ENCODE data around the gene PDE4B. TPM values are rescaled to one million over a fixed set of nuclear protein-coding genes. Genes with fewer than 3 reads are reported as not detected.
A peak's percentile ranks its signal among the peaks of the same experiment; 100 is the strongest.

PDE4B gene
- polyA plus RNA-seq, 2 of the 4 experiments (the other 2 are of a cell fraction): 20.2 to 56.8 TPM

- no peak for TF ChIP-seq USF2 (IDR thresholded peaks at IDR 0.05)
- no peak for TF ChIP-seq JUN (IDR thresholded peaks at IDR 0.05)
These were observed 482.4 kb downstream of the PDE4B start (continued) for GRCh38 chr1:66275083-66275482.

DNA sequence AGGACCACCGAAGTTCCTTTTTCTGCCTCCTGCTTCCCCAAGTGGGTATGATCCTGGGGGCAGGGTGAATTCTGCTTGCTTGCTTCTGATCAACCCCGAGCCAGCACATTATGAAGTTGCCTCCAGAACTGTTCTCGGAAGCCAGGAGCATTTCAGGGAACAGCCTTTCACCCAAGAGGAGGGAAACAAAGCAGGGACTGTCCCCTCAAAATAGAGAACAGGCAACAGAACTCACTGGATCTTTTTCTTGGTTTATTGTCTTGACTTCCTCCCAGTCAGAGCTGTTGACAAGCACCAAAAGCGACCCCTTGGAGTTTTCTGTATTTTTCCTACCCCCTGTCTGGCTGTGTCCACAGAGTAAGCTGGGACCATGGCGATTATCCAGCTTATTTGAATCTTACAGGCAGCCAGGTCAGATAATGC, 482.9 kb downstream of the PDE4B start:
- POLR2A ChIA-PET: no interaction called here
- 68% methylated on average over 5 of the region's 5 CpGs for WGBS (ENCODE audit: missing lambda C conversion rate)
- TF ChIP-seq, protein P1, sequence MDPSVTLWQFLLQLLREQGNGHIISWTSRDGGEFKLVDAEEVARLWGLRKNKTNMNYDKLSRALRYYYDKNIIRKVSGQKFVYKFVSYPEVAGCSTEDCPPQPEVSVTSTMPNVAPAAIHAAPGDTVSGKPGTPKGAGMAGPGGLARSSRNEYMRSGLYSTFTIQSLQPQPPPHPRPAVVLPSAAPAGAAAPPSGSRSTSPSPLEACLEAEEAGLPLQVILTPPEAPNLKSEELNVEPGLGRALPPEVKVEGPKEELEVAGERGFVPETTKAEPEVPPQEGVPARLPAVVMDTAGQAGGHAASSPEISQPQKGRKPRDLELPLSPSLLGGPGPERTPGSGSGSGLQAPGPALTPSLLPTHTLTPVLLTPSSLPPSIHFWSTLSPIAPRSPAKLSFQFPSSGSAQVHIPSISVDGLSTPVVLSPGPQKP (IDR thresholded peaks at IDR 0.05; ENCODE audit: low read depth, low read length): no peak
- no peak for FAIRE-seq
- peaks cover 67% of the 10 kb centered on the region for H3K4me1 ChIP-seq
- no peaks in the 10 kb centered on the region for H3K9me3 ChIP-seq
- no peak overlapping the region for H3K4me3 ChIP-seq
- peak overlapping the region; percentile 12; the same call in 1 of the 3 replicates for H3K4me2 ChIP-seq
- no peak for DNase-seq (ENCODE audit: low read depth in 1 of 2, low spot score in 1 of 2)
- no peak for ATAC-seq
- CTCF ChIA-PET: interaction anchor here (0.9 kb wide), 1 partner anchor 171 kb away, joined by 5 read pairs; no protein-coding TSS in a partner anchor
- peak overlapping the region; percentile 96 to 98 for H3K27ac ChIP-seq

DNA sequence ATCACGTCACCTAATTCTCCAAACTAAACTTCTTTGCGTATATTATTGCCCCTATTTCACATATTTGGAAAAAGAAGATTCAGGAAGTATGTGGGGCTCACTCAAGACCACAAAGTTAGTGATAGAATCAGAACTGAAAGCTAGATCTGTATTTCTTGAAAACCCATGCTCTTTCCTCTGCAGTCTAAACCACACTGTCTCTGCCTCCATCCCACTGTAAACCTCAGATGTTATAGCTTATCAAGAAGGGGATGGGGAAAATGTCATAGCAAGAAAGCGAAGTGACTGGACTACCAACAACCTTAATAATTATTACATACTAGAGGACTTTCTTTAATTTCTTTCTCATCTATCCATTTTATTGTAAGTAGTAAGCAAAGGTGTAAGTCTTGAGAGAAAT, 483.5 kb downstream of the PDE4B start:
- Histone ChIP-seq H3K9me3 (no peaks in the 10 kb centered on the region), H3K4me1 (peaks cover 68% of the 10 kb centered on the region), H3K4me2 (no peak overlapping the region; the same call in 2 of the 3 replicates), H3K27ac (peak overlapping the region; percentile 96 to 98), H3K4me3 (no peak overlapping the region)
- ATAC-seq (no peak), DNase-seq (ENCODE audit: low read depth in 1 of 2, low spot score in 1 of 2) (no peak), FAIRE-seq (no peak)
- ChIA-PET POLR2A (no interaction called here), CTCF (interaction anchor here (0.9 kb wide), 1 partner anchor 170 kb away, joined by 5 read pairs; no protein-coding TSS in a partner anchor)
- WGBS (ENCODE audit: missing lambda C conversion rate): 94% methylated on average over 3 of the region's 3 CpGs
- TF ChIP-seq SMC3 (IDR thresholded peaks at IDR 0.05): no peak
- no peak for TF ChIP-seq POLR2AphosphoS2 (conservative IDR thresholded peaks at IDR 0.05; ENCODE audit: low read length)
- no peak for TF ChIP-seq TP53 (CRISPR knock-in tag; IDR thresholded peaks at IDR 0.05)
- no peak for TF ChIP-seq RAD21 (conservative IDR thresholded peaks at IDR 0.05 in 1 of 2, IDR thresholded peaks at IDR 0.05 in 1 of 2)
- TF ChIP-seq BHLHE40 (IDR thresholded peaks at IDR 0.05; ENCODE audit: low read depth, low read length): no peak
- no peak for TF ChIP-seq ZSCAN20 (CRISPR knock-in tag; IDR thresholded peaks at IDR 0.05)
- TF ChIP-seq EP300 (IDR thresholded peaks at IDR 0.05): no peak
- TF ChIP-seq, protein P2, sequence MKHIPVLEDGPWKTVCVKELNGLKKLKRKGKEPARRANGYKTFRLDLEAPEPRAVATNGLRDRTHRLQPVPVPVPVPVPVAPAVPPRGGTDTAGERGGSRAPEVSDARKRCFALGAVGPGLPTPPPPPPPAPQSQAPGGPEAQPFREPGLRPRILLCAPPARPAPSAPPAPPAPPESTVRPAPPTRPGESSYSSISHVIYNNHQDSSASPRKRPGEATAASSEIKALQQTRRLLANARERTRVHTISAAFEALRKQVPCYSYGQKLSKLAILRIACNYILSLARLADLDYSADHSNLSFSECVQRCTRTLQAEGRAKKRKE (CRISPR knock-in tag; IDR thresholded peaks at IDR 0.05; ENCODE audit: low read depth): no peak
- TF ChIP-seq, protein P3, sequence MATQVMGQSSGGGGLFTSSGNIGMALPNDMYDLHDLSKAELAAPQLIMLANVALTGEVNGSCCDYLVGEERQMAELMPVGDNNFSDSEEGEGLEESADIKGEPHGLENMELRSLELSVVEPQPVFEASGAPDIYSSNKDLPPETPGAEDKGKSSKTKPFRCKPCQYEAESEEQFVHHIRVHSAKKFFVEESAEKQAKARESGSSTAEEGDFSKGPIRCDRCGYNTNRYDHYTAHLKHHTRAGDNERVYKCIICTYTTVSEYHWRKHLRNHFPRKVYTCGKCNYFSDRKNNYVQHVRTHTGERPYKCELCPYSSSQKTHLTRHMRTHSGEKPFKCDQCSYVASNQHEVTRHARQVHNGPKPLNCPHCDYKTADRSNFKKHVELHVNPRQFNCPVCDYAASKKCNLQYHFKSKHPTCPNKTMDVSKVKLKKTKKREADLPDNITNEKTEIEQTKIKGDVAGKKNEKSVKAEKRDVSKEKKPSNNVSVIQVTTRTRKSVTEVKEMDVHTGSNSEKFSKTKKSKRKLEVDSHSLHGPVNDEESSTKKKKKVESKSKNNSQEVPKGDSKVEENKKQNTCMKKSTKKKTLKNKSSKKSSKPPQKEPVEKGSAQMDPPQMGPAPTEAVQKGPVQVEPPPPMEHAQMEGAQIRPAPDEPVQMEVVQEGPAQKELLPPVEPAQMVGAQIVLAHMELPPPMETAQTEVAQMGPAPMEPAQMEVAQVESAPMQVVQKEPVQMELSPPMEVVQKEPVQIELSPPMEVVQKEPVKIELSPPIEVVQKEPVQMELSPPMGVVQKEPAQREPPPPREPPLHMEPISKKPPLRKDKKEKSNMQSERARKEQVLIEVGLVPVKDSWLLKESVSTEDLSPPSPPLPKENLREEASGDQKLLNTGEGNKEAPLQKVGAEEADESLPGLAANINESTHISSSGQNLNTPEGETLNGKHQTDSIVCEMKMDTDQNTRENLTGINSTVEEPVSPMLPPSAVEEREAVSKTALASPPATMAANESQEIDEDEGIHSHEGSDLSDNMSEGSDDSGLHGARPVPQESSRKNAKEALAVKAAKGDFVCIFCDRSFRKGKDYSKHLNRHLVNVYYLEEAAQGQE (IDR thresholded peaks at IDR 0.05): no peak
- no peak for TF ChIP-seq EHF (CRISPR knock-in tag; IDR thresholded peaks at IDR 0.05)
- no peak for TF ChIP-seq JUNB (IDR thresholded peaks at IDR 0.05)
- no peak for TF ChIP-seq RARB (CRISPR knock-in tag; IDR thresholded peaks at IDR 0.05)
- no peak for TF ChIP-seq CHD4 (IDR thresholded peaks at IDR 0.05; ENCODE audit: borderline replicate concordance)
- no peak for TF ChIP-seq PHF8 (IDR thresholded peaks at IDR 0.05; ENCODE audit: borderline replicate concordance, low read depth)
- TF ChIP-seq ZNF302 (CRISPR knock-in tag; IDR thresholded peaks at IDR 0.05): no peak
- no peak for TF ChIP-seq MYC (IDR thresholded peaks at IDR 0.05; ENCODE audit: borderline replicate concordance, low read length)
- no peak for TF ChIP-seq NPAS2 (CRISPR knock-in tag; IDR thresholded peaks at IDR 0.05; ENCODE audit: borderline replicate concordance)
- TF ChIP-seq, protein P1 (IDR thresholded peaks at IDR 0.05; ENCODE audit: low read depth, low read length): no peak
- no peak for TF ChIP-seq FOSL2 (IDR thresholded peaks at IDR 0.05)
- no peak for TF ChIP-seq FOSL2 (CRISPR knock-in tag; IDR thresholded peaks at IDR 0.05)

All from A549 (cell line).